Endothelial cell (in vitro differentiated cells): ENCODE measurements around the gene TCP11. TPM values are rescaled to one million over a fixed set of nuclear protein-coding genes. Genes with fewer than 3 reads are reported as not detected.

Source experiments
- DNase-seq: peaks from one replicate; pipeline ENCODE4 v3.0.0; 2021; ENCODE audit warnings: low spot score
- H3K27ac Mint-ChIP-seq: one replicate; pipeline ENCODE4 v1.8.0; 2021; ENCODE audit warnings: mixed read lengths, inconsistent platforms; ENCODE audit not compliant: unreplicated experiment
- H3K27me3 Mint-ChIP-seq: one replicate; pipeline ENCODE4 v1.8.0; 2021; ENCODE audit warnings: mild to moderate bottlenecking, moderate library complexity, mixed read lengths, inconsistent platforms; ENCODE audit not compliant: unreplicated experiment
- H3K36me3 Mint-ChIP-seq: one replicate; pipeline ENCODE4 v1.8.0; 2021; ENCODE audit warnings: mild to moderate bottlenecking, low read depth, mixed read lengths, inconsistent platforms; ENCODE audit not compliant: unreplicated experiment
- H3K4me1 Mint-ChIP-seq: one replicate; pipeline ENCODE4 v1.8.0; 2021; ENCODE audit warnings: mild to moderate bottlenecking, mixed read lengths, inconsistent platforms; ENCODE audit not compliant: unreplicated experiment
- H3K4me3 Mint-ChIP-seq: one replicate; pipeline ENCODE4 v1.8.0; 2021; ENCODE audit warnings: mild to moderate bottlenecking, mixed read lengths, inconsistent platforms; ENCODE audit not compliant: unreplicated experiment
- H3K9me3 Mint-ChIP-seq: one replicate; pipeline ENCODE4 v1.8.0; 2021; ENCODE audit warnings: mixed read lengths, inconsistent platforms; ENCODE audit not compliant: unreplicated experiment
- CTCF ChIP-seq: fragments of 200-600 bp; sonication (generic); IDR thresholded peaks from one replicate; pipeline ENCODE4 v1.5.0; 2021; ENCODE audit warnings: antibody characterized with exemption; ENCODE audit not compliant: unreplicated experiment
- total RNA-seq: library from RNA; stranded (reverse); fragmentation: NEBNext Ultra II Directional; extraction: Animal tissue kit (Norgen Biotek cat#: 25700); gene quantifications from one replicate; pipeline ENCODE4 v1.2.1, GENCODE V29; 2021; ENCODE audit not compliant: unreplicated experiment

TCP11 gene
- total RNA-seq, 1 donor from 2014 or later: 0.18 TPM

GRCh38 chr6:35163836-35164235 is 22.7 kb upstream of the TCP11 start:
- TF ChIP-seq CTCF: no peak
- H3K4me3 Mint-ChIP-seq: no peak overlapping the region
- H3K9me3 Mint-ChIP-seq: no peaks in the 10 kb centered on the region
- no peak for DNase-seq
- H3K27ac Mint-ChIP-seq: no peak overlapping the region
- peaks cover 5% of the 10 kb centered on the region for H3K4me1 Mint-ChIP-seq
- no peaks in the 10 kb centered on the region for H3K27me3 Mint-ChIP-seq
- H3K36me3 Mint-ChIP-seq: no peaks in the 10 kb centered on the region

GRCh38 chr6:35161776-35162607 is 20.9 kb upstream of the TCP11 start:
- no peaks in the 10 kb centered on the region for H3K9me3 Mint-ChIP-seq
- H3K4me3 Mint-ChIP-seq: no peak overlapping the region
- H3K36me3 Mint-ChIP-seq: no peaks in the 10 kb centered on the region
- TF ChIP-seq CTCF: no peak
- no peak for DNase-seq
- peaks cover 12% of the 10 kb centered on the region for H3K4me1 Mint-ChIP-seq
- H3K27ac Mint-ChIP-seq: no peak overlapping the region
- H3K27me3 Mint-ChIP-seq: no peaks in the 10 kb centered on the region

- Mint-ChIP-seq H3K27ac (no peak overlapping the region), H3K4me3 (no peak overlapping the region), H3K27me3 (no peaks in the 10 kb centered on the region), H3K36me3 (no peaks in the 10 kb centered on the region), H3K4me1 (peaks cover 12% of the 10 kb centered on the region), H3K9me3 (no peaks in the 10 kb centered on the region)
- no peak for DNase-seq
- no peak for TF ChIP-seq CTCF
These were observed 20.1 kb upstream of the TCP11 start for GRCh38 chr6:35161266-35161665.

GRCh38 chr6:35160642-35161041 is 19.5 kb upstream of the TCP11 start:
- peaks cover 12% of the 10 kb centered on the region for H3K4me1 Mint-ChIP-seq
- H3K27ac Mint-ChIP-seq: no peak overlapping the region
- no peak for DNase-seq
- no peak overlapping the region for H3K4me3 Mint-ChIP-seq
- no peak for TF ChIP-seq CTCF
- no peaks in the 10 kb centered on the region for H3K27me3 Mint-ChIP-seq
- no peaks in the 10 kb centered on the region for H3K36me3 Mint-ChIP-seq
- H3K9me3 Mint-ChIP-seq: no peaks in the 10 kb centered on the region

- H3K27me3 Mint-ChIP-seq: no peaks in the 10 kb centered on the region
- H3K4me1 Mint-ChIP-seq: peaks cover 12% of the 10 kb centered on the region
- H3K27ac Mint-ChIP-seq: no peak overlapping the region
- no peaks in the 10 kb centered on the region for H3K36me3 Mint-ChIP-seq
- H3K9me3 Mint-ChIP-seq: no peaks in the 10 kb centered on the region
- no peak for DNase-seq
- TF ChIP-seq CTCF: no peak
- no peak overlapping the region for H3K4me3 Mint-ChIP-seq
These were observed 17.4 kb upstream of the TCP11 start for GRCh38 chr6:35158520-35158919.
